ENCODE results near the gene ORC3. TPM values are rescaled to one million over a fixed set of nuclear protein-coding genes. Genes with fewer than 3 reads are reported as not detected.

The ORC3 gene
- total RNA-seq, 1 donor from 2014 or later = 33.6 TPM

DNA sequence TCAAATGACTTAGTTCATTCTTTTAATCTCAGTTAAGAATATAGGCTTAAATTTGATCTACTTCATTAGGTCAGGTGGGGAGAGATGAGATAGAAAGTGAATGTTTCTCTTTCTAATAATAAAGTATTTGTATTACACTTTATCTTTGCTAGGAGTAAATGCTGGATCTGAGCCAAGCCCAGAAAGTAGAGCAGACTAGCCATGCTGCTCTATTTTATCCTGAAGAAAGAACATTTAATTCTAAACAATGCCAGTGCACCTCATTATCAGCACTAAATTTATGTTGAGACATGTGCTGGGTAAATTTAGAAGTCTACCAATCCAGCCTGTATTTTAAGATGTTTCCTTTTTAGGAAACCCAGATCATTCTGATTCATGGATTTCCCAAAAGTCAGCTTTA, 68.6 kb downstream of the ORC3 start:
- no peak for DNase-seq (ENCODE audit: extremely low spot score, unreplicated experiment)
- no peak overlapping the region for H3K27ac Mint-ChIP-seq
- H3K9me3 Mint-ChIP-seq = no peaks in the 10 kb centered on the region
- TF ChIP-seq, protein P1, sequence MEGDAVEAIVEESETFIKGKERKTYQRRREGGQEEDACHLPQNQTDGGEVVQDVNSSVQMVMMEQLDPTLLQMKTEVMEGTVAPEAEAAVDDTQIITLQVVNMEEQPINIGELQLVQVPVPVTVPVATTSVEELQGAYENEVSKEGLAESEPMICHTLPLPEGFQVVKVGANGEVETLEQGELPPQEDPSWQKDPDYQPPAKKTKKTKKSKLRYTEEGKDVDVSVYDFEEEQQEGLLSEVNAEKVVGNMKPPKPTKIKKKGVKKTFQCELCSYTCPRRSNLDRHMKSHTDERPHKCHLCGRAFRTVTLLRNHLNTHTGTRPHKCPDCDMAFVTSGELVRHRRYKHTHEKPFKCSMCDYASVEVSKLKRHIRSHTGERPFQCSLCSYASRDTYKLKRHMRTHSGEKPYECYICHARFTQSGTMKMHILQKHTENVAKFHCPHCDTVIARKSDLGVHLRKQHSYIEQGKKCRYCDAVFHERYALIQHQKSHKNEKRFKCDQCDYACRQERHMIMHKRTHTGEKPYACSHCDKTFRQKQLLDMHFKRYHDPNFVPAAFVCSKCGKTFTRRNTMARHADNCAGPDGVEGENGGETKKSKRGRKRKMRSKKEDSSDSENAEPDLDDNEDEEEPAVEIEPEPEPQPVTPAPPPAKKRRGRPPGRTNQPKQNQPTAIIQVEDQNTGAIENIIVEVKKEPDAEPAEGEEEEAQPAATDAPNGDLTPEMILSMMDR (conservative IDR thresholded peaks at IDR 0.05) = no peak
- peaks cover 29% of the 10 kb centered on the region for H3K36me3 Mint-ChIP-seq
- no peaks in the 10 kb centered on the region for H3K4me1 Mint-ChIP-seq (ENCODE audit: unreplicated experiment)
- H3K27me3 Mint-ChIP-seq = no peaks in the 10 kb centered on the region
- H3K4me3 Mint-ChIP-seq = no peak overlapping the region

DNA sequence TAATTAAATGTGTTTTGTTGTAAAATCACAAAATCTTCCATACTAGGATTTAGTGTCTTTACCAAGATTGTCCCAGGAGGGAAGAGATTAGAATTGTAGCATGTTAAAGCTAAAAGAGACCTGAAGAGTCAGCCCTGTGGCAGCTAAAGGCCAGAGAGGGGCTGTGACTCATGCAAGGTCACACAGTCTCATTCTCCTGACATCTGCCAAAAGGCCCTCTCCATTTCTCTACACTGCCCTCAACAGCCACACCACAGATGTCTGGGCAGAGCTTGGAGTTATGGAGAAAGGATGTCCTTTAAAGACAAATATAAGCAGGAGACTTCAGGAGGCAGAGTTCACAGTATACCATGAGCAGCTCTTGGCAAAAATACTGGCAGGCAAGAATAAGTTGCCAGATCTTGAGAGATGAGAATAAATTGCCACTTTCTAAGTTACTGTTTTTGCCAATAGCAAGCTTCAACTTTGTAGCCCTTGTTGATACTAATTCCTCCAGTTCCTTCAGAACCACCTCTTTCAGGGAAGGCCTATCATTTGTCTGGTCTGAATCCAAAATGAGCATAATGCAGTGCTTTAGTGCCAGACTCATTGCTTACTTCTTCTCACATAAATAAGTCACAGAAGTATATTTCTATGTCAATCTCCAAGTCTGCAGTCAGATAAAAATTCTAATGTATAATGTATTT, 70.4 kb downstream of the ORC3 start:
- Mint-ChIP-seq H3K4me3 (no peak overlapping the region), H3K36me3 (peaks cover 29% of the 10 kb centered on the region), H3K9me3 (no peaks in the 10 kb centered on the region), H3K27me3 (no peaks in the 10 kb centered on the region), H3K4me1 (ENCODE audit: unreplicated experiment) (no peaks in the 10 kb centered on the region), H3K27ac (no peak overlapping the region)
- TF ChIP-seq, protein P1 (conservative IDR thresholded peaks at IDR 0.05) = no peak
- DNase-seq (ENCODE audit: extremely low spot score, unreplicated experiment) = no peak

DNA sequence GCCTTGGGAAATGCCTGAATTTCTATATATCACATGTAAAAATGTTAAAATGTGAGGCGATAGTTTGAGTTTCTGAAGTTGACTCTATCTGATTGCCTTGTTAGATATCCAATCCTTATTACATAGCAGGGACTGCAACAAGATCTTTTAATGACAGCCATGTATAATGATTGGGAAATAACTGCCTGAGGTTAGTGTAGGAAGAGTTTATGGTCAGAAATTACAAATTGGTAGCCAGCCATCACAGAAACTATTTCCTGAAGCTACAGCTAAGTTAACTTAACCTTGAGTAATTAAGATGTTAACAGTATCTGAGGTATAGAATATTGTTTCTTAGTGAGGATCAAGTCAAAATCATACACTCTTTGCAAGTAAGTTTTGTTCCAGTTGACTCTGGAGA, 71.1 kb downstream of the ORC3 start:
- no peak overlapping the region for H3K27ac Mint-ChIP-seq

DNA sequence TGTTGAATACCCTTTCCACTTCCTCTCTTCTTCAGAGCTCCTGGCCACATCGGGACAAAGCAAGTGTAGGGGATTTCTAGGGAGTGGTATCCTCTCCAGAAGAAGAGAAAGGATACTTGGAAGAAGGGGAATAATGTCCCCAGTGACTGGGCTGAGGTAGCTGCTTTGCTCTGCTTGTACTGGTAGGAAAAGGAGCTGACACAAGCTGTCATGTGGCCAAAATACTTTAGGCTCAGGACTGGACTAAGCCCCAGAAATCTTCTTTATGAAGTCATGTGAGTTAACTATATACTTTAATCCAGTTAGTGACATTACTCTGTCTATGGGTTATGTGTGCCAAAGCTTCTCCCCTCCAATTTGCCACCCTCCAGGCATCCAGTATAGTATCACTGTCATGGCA, 71.6 kb downstream of the ORC3 start:
- TF ChIP-seq, protein P1 (conservative IDR thresholded peaks at IDR 0.05) = no peak
- Mint-ChIP-seq H3K9me3 (no peaks in the 10 kb centered on the region), H3K27me3 (no peaks in the 10 kb centered on the region), H3K36me3 (peaks cover 29% of the 10 kb centered on the region), H3K4me3 (no peak overlapping the region), H3K4me1 (ENCODE audit: unreplicated experiment) (no peaks in the 10 kb centered on the region), H3K27ac (no peak overlapping the region)
- no peak for DNase-seq (ENCODE audit: extremely low spot score, unreplicated experiment)

More for the DNA sequence above, 71.1 kb downstream of the ORC3 start:
- H3K27me3 Mint-ChIP-seq = no peaks in the 10 kb centered on the region
- no peaks in the 10 kb centered on the region for H3K4me1 Mint-ChIP-seq (ENCODE audit: unreplicated experiment)
- no peak for DNase-seq (ENCODE audit: extremely low spot score, unreplicated experiment)
- H3K36me3 Mint-ChIP-seq = peaks cover 29% of the 10 kb centered on the region
- no peak overlapping the region for H3K4me3 Mint-ChIP-seq
- no peaks in the 10 kb centered on the region for H3K9me3 Mint-ChIP-seq
- TF ChIP-seq, protein P1 (conservative IDR thresholded peaks at IDR 0.05) = no peak

DNA sequence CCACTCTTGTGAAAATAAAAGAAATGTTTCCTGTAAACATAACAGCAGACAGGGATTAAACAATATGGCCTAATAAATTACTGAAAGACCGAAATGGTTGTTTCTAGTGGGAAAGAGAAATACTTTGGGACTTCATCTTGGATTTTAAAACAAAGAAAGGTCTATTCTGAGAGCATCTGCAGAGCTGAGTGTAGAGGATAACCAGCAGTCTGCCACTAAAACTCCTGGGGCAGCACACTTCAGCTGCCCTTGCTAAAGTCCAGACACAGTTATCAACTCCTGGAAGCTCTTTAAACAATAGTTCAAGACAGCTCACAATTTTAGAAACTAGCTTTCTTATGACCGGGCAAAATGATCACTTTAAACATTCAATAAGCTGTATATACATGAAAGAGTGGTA, 73.5 kb downstream of the ORC3 start:
- TF ChIP-seq, protein P1 (conservative IDR thresholded peaks at IDR 0.05) = no peak
- DNase-seq (ENCODE audit: extremely low spot score, unreplicated experiment) = no peak
- Mint-ChIP-seq H3K4me3 (no peak overlapping the region), H3K4me1 (ENCODE audit: unreplicated experiment) (no peaks in the 10 kb centered on the region), H3K27me3 (no peaks in the 10 kb centered on the region), H3K9me3 (no peaks in the 10 kb centered on the region), H3K27ac (no peak overlapping the region), H3K36me3 (peaks cover 28% of the 10 kb centered on the region)
